H1 (cell line): ENCODE results near the gene RXRA. TPM values are rescaled to one million over a fixed set of nuclear protein-coding genes. Genes with fewer than 3 reads are reported as not detected.

ENCODE experiments used
- CBX8 ChIP-seq: fragments of 300-800, 300-1000 bp; sonication (generic); IDR thresholded peaks from 2 replicates; pipeline ENCODE4 v1.7.1; 2016; ENCODE audit warnings: low read depth, low read length, borderline replicate concordance
- CHD7 ChIP-seq: fragments of 300-600 bp; sonication (generic); IDR thresholded peaks from 2 replicates; pipeline ENCODE4 v1.7.1; 2012; ENCODE audit warnings: low read length, moderate library complexity, mild to moderate bottlenecking, inconsistent platforms; ENCODE audit not compliant: insufficient replicate concordance
- CREB1 ChIP-seq: IDR thresholded peaks from 2 replicates; pipeline ENCODE4 v1.6.1; 2012; ENCODE audit warnings: inconsistent platforms
- CTCF ChIP-seq, 3 experiments: IDR thresholded peaks; 1 replicate in 2 of 3; 2 replicates in 1 of 3; pipeline versions ENCODE4 v1.5.1 to v1.6.1; 2011; ENCODE audit warnings: low read length in 3 of 3, mild to moderate bottlenecking in 3 of 3, inconsistent platforms in 2 of 3, low read depth in 1 of 3, moderate library complexity in 1 of 3; ENCODE audit not compliant: insufficient read depth in 1 of 3; ENCODE audit errors: control extremely low read depth in 1 of 3
- RFX5 ChIP-seq: IDR thresholded peaks from 2 replicates; pipeline ENCODE4 v1.6.1; 2011; ENCODE audit warnings: low read depth, low read length, improper control_type of control experiment, borderline replicate concordance
- SP4 ChIP-seq: IDR thresholded peaks from 2 replicates; pipeline ENCODE4 v1.6.1; 2012; ENCODE audit warnings: low read length, inconsistent platforms
- SUZ12 ChIP-seq: fragments of 200-600 bp; sonication (generic); IDR thresholded peaks from 2 replicates; pipeline ENCODE4 v1.6.1; 2012; ENCODE audit warnings: mild to moderate bottlenecking, inconsistent platforms, low read length, moderate library complexity, mixed read lengths
- polyA plus RNA-seq, 7 experiments: library from polyadenylated mRNA; depleted of rRNA in 3 of 7; stranded (reverse) in 5 of 7; unstranded in 2 of 7; fragments of >200 nt in 5 of 7; fragments of 200-250 nt in 2 of 7; gene quantifications; 1 replicate in 5 of 7; 2 replicates in 1 of 7; 4 replicates in 1 of 7; pipeline versions ENCODE4 v1.2.1 to v1.2.3, GENCODE V29; 2011 to 2013; ENCODE audit warnings: missing spikeins in 2 of 7, mixed read lengths in 2 of 7
- total RNA-seq: library from RNA; stranded (reverse); fragmentation: NEBNext Ultra II Directional; extraction: Animal tissue kit (Norgen Biotek cat#: 25700); gene quantifications from 2 replicates; pipeline ENCODE4 v1.2.1, GENCODE V29; 2021

The RXRA gene
- total and polyA plus RNA-seq, 2 of the 8 experiments (the other 6 are each of a cell fraction or from before 2014, with no cell fraction given) = 9.8 to 29.4 TPM

GRCh38 chr9:134307674-134308638 is 18.3 kb upstream of the RXRA start (continued):
- TF ChIP-seq CTCF (IDR thresholded peaks at IDR 0.05; ENCODE audit: control extremely low read depth in 1 of 3, insufficient read depth in 1 of 3, low read depth in 1 of 3, low read length in 3 of 3) (no peak), CBX8 (no peak), CREB1 (no peak), SUZ12 (no peak), CHD7 (no peak), SP4 (no peak), RFX5 (no peak)
